ENCODE results near the gene FAM78B. TPM values are rescaled to one million over a fixed set of nuclear protein-coding genes. Genes with fewer than 3 reads are reported as not detected.

The FAM78B gene
- total and polyA plus RNA-seq, 2 of the 8 experiments (the other 6 are each of a cell fraction or from before 2014, with no cell fraction given) = 2.3 to 3.6 TPM

DNA sequence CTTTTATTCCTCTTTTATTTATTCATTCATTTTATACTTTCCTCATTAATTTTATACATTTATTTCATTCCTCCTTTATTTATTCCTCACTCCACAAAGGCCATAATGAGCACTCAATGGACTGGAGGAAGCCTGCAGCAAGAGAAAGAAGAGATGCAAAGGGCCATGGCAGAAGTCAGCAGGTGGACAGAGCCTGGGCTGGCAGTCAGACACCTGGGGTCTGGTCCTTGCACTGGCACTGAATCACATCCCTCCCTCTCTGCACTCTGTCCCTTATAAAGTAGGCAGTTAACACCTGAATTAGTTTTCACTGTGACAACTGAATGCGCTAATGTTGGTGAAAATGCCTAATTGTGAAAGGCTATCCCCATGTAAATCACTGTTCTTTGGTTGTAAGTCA lies 38.6 kb downstream of the FAM78B start:
- H2BK12ac ChIP-seq (ENCODE audit: low read depth, low read length) = no peak overlapping the region
- H3K27me3 ChIP-seq (replicated peaks in 1 of 4; ENCODE audit: control insufficient read depth in 3 of 4, extremely low read depth in 1 of 4, insufficient read depth in 3 of 4, low read length in 3 of 4) = no peaks in the 10 kb centered on the region
- H3K23ac ChIP-seq (ENCODE audit: insufficient read length) = no peak overlapping the region
- H3K18ac ChIP-seq (ENCODE audit: extremely low read depth, low read length) = no peak overlapping the region
- H4K20me1 ChIP-seq (replicated peaks in 1 of 2; ENCODE audit: control insufficient read depth in 1 of 2, insufficient read depth in 2 of 2, low read length in 2 of 2) = no peaks in the 10 kb centered on the region
- no peak overlapping the region for H2BK120ac ChIP-seq (replicated peaks; ENCODE audit: low read depth, low read length)
- FAIRE-seq (no peak), DNase-seq (ENCODE audit: low read depth in 1 of 2, low spot score in 2 of 2) (no peak)
- no peak overlapping the region for H3K4me2 ChIP-seq (ENCODE audit: insufficient read depth in 1 of 2, low read depth in 2 of 2, low read length in 2 of 2)
- H3K9me3 ChIP-seq (ENCODE audit: insufficient read depth in 2 of 2, low read depth in 1 of 2, low read length in 1 of 2) = no peaks in the 10 kb centered on the region
- no peak overlapping the region for H3K56ac ChIP-seq (replicated peaks; ENCODE audit: insufficient read length, low read depth, low read length)
- no peak overlapping the region for H3K14ac ChIP-seq (ENCODE audit: insufficient read length)
- peaks cover 0 to 1% (median 0%) of the 10 kb centered on the region in 4 experiments; a peak in 1 of 7 replicates for H3K4me1 ChIP-seq (replicated peaks in 1 of 4; ENCODE audit: control insufficient read depth in 3 of 4, insufficient read depth in 4 of 4, low read length in 3 of 4)
- ChIA-PET POLR2A (ENCODE audit: partially characterized antibody) (no interaction called here), CTCF (ENCODE audit: partially characterized antibody) (no interaction called here)
- WGBS, 2 experiments (ENCODE audit: extremely low coverage in 1 of 2, insufficient coverage in 1 of 2, insufficient read length in 1 of 2, insufficient replicate concordance in 2 of 2, low coverage in 1 of 2, low lambda C conversion rate in 2 of 2, missing lambda C conversion rate in 1 of 2) = 88% methylated on average over 1 of the region's 1 CpG; no CpG with 5 or more reads in 1 of the 2 experiments
- H2BK15ac ChIP-seq (ENCODE audit: low read length) = no peak overlapping the region
- no peak overlapping the region for H3K9ac ChIP-seq (replicated peaks in 1 of 4; ENCODE audit: extremely low read depth in 1 of 4, low read depth in 3 of 4, low read length in 3 of 4)
- no peak overlapping the region for H4K91ac ChIP-seq (replicated peaks; ENCODE audit: insufficient read length, low read length)
- no peak overlapping the region for H2BK20ac ChIP-seq (ENCODE audit: low read length)
- no peak overlapping the region for H3K27ac ChIP-seq (ENCODE audit: low read depth, low read length)
- no peak overlapping the region for H4K5ac ChIP-seq (ENCODE audit: insufficient read length, low read depth, low read length)
- TF ChIP-seq SIN3A (conservative IDR thresholded peaks at IDR 0.05 in 1 of 2, IDR thresholded peaks at IDR 0.05 in 1 of 2; ENCODE audit: low read depth in 1 of 2, low read length in 2 of 2) (no peak), SIX5 (IDR thresholded peaks at IDR 0.05; ENCODE audit: low read depth, low read length) (no peak), POLR2AphosphoS5 (IDR thresholded peaks at IDR 0.05; ENCODE audit: low read depth, low read length) (no peak), ZNF274 (IDR thresholded peaks at IDR 0.05; ENCODE audit: borderline replicate concordance, extremely low read depth, low read length) (no peak)
- TF ChIP-seq, protein P1, sequence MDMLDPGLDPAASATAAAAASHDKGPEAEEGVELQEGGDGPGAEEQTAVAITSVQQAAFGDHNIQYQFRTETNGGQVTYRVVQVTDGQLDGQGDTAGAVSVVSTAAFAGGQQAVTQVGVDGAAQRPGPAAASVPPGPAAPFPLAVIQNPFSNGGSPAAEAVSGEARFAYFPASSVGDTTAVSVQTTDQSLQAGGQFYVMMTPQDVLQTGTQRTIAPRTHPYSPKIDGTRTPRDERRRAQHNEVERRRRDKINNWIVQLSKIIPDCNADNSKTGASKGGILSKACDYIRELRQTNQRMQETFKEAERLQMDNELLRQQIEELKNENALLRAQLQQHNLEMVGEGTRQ (IDR thresholded peaks at IDR 0.05; ENCODE audit: low read length) = no peak
- H2AFZ ChIP-seq (ENCODE audit: low read length) = no peak overlapping the region
- H4K8ac ChIP-seq (ENCODE audit: extremely low read depth, insufficient read depth, low read length) = no peak overlapping the region
- H3K4me3 ChIP-seq (ENCODE audit: extremely low read depth in 1 of 4, insufficient read depth in 2 of 4, low read depth in 3 of 4, low read length in 4 of 4) = no peak overlapping the region
- H3K23me2 ChIP-seq (ENCODE audit: low read depth, low read length) = no peaks in the 10 kb centered on the region
- H3K4ac ChIP-seq (replicated peaks; ENCODE audit: insufficient read length, low read depth, low read length) = no peak overlapping the region
- no peaks in the 10 kb centered on the region for H3K79me2 ChIP-seq (ENCODE audit: control insufficient read depth in 1 of 2, insufficient read depth in 2 of 2, low read length in 2 of 2)
- no peaks in the 10 kb centered on the region for H3K36me3 ChIP-seq (ENCODE audit: control insufficient read depth in 2 of 4, insufficient read depth in 4 of 4, low read length in 3 of 4)
- H2AK5ac ChIP-seq (ENCODE audit: low read depth, low read length) = no peak overlapping the region
- H2BK5ac ChIP-seq (ENCODE audit: low read depth, low read length) = no peak overlapping the region
- H3K79me1 ChIP-seq (ENCODE audit: low read depth, low read length) = no peaks in the 10 kb centered on the region
